ENCODE data around the gene MRPL24. TPM values are rescaled to one million over a fixed set of nuclear protein-coding genes. Genes with fewer than 3 reads are reported as not detected.

MRPL24 gene
- total and polyA plus RNA-seq, 2 of the 8 experiments (the other 6 are each of a cell fraction or from before 2014, with no cell fraction given), result 29.7 to 35.2 TPM

DNA sequence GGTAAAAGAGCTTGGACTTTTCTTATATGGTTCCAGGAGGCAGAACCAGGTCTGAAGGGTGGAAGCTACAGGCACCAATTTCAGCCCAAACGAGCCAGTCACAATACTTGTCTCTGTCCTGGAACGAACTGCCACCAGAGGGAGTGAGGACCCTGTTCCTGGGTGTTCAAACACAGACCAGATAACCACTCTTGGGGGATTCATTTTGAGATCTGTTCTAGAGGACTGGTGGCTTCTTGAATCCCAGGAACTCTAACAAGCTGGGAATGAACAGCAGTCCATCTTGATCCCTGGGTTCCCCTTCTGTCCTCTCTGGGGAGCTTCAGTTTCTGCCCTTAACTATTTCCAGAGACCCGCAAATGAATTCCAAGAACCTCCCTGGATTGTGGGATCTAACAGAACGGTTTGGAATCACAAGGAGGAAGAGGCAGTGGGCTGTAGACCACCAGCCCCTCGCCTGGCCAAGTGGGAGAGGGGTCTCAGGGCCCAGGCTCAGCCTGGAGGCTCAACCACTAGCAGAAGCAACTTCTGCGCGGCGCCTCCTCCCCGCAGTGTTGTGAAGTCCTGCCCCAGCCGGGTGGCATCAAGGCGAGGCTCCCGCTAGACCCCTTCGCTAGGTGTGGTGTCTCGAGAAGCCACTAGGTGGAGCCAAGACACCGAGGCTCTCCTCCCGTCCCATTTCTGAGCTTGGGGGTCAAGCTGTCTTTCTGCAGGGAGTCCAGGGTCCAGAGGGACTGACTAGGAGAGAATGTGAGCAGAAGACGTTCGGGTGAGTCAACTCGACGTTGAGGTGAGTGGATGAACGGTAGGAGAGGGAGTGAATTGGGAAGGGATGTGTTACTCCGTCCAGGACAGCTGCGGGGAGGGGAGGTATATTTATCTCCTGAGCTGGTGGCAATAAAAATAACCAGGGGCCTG, 51.6 kb downstream of the MRPL24 start (continued):
- TF ChIP-seq SIN3A (conservative IDR thresholded peaks at IDR 0.05 in 1 of 2, IDR thresholded peaks at IDR 0.05 in 1 of 2; ENCODE audit: low read depth in 1 of 2, low read length in 2 of 2) (peak in 1 of 2 experiments; percentile 88; a peak in 2 of 4 replicates), ASH2L (IDR thresholded peaks at IDR 0.05; ENCODE audit: low read length) (peak; percentile 94), EZH2 (IDR thresholded peaks at IDR 0.05; ENCODE audit: low read depth, low read length, severe bottlenecking) (peak; percentile 41), RBBP5 (IDR thresholded peaks at IDR 0.05; ENCODE audit: borderline replicate concordance, low read depth, low read length) (0 out of 2 replicates have a peak, but pooled peaks have one; percentile 29), POLR2AphosphoS5 (IDR thresholded peaks at IDR 0.05; ENCODE audit: low read depth, low read length) (0 out of 2 replicates have a peak, but pooled peaks have one; percentile 29), NRF1 (IDR thresholded peaks at IDR 0.05; ENCODE audit: low read depth, low read length) (no peak), KDM4A (IDR thresholded peaks at IDR 0.05; ENCODE audit: low read depth, low read length, severe bottlenecking) (peak; percentile 28), SP4 (IDR thresholded peaks at IDR 0.05; ENCODE audit: low read length) (0 out of 2 replicates have a peak, but pooled peaks have one; percentile 60), EGR1 (IDR thresholded peaks at IDR 0.05; ENCODE audit: borderline replicate concordance, low read depth, low read length) (0 out of 2 replicates have a peak, but pooled peaks have one; percentile 36), HDAC2 (IDR thresholded peaks at IDR 0.05; ENCODE audit: borderline replicate concordance in 1 of 2, low read depth in 2 of 2, low read length in 2 of 2) (0 out of 4 replicates have a peak, but pooled peaks of 1 of the 2 experiments have one; percentile 12), MAFK (IDR thresholded peaks at IDR 0.05; ENCODE audit: low read depth, low read length) (no peak), GABPA (IDR thresholded peaks at IDR 0.05; ENCODE audit: borderline replicate concordance, insufficient read depth, low read length) (peak; percentile 55; the same call in 1 of the 2 replicates), SAP30 (IDR thresholded peaks at IDR 0.05; ENCODE audit: insufficient read depth, insufficient replicate concordance, low read length) (no peak)
- TF ChIP-seq, protein P1, sequence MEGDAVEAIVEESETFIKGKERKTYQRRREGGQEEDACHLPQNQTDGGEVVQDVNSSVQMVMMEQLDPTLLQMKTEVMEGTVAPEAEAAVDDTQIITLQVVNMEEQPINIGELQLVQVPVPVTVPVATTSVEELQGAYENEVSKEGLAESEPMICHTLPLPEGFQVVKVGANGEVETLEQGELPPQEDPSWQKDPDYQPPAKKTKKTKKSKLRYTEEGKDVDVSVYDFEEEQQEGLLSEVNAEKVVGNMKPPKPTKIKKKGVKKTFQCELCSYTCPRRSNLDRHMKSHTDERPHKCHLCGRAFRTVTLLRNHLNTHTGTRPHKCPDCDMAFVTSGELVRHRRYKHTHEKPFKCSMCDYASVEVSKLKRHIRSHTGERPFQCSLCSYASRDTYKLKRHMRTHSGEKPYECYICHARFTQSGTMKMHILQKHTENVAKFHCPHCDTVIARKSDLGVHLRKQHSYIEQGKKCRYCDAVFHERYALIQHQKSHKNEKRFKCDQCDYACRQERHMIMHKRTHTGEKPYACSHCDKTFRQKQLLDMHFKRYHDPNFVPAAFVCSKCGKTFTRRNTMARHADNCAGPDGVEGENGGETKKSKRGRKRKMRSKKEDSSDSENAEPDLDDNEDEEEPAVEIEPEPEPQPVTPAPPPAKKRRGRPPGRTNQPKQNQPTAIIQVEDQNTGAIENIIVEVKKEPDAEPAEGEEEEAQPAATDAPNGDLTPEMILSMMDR (IDR thresholded peaks at IDR 0.05; ENCODE audit: control extremely low read depth in 1 of 3, insufficient read depth in 1 of 3, low read depth in 1 of 3, low read length in 3 of 3), result peak; percentile 91 to 98 (median 97)
- TF ChIP-seq, protein P2, sequence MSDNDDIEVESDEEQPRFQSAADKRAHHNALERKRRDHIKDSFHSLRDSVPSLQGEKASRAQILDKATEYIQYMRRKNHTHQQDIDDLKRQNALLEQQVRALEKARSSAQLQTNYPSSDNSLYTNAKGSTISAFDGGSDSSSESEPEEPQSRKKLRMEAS (IDR thresholded peaks at IDR 0.05), result peak; percentile 47; the same call in 1 of the 2 replicates

Measured in H1 (cell line).